SK-N-SH (cell line): ENCODE results near the gene SMIM24. TPM values are rescaled to one million over a fixed set of nuclear protein-coding genes. Genes with fewer than 3 reads are reported as not detected.

ENCODE experiments used
- CTCF ChIA-PET: fragments of 300-600, 350-600 bp; formaldehyde crosslinking; extraction: SDS; loops from one replicate; lab custom pipeline; 2021; lab: Yijun Ruan, JAX
- POLR2A ChIA-PET: fragments of 350-600 bp; sonication (Branson Sonifier 250); formaldehyde crosslinking; extraction: SDS; loops from one replicate; lab custom pipeline; 2020; ENCODE audit warnings: antibody characterized with exemption, inconsistent platforms; lab: Yijun Ruan, JAX
- DNase-seq: peaks from one replicate; pipeline ENCODE4 v3.0.0; 2012
- H2AFZ ChIP-seq: fragments of 200-600 bp; sonication (generic); 2 replicates; pipeline ENCODE4 v1.8.1; 2016; ENCODE audit warnings: antibody characterized with exemption, mild to moderate bottlenecking, low read depth
- H3F3A ChIP-seq: fragments of 200-600 bp; sonication (generic); replicated peaks from 2 replicates; pipeline ENCODE3; 2016; ENCODE audit warnings: antibody characterized with exemption, mild to moderate bottlenecking; ENCODE audit not compliant: insufficient read depth
- H3K27ac ChIP-seq, 2 experiments: fragments of 200-500 bp in 1 of 2; fragments of 200-600 bp in 1 of 2; sonication (Bioruptor generic) in 1 of 2; sonication (generic), shearing (Covaris generic) in 1 of 2; 2 replicates each; pipeline versions ENCODE4 v1.5.1 to v1.6.1; 2014 to 2016; ENCODE audit warnings: low read depth in 2 of 2, inconsistent platforms in 1 of 2, low read length in 1 of 2, mild to moderate bottlenecking in 1 of 2, mixed read lengths in 1 of 2
- H3K27me3 ChIP-seq: fragments of 200-600 bp; sonication (generic), shearing (Covaris generic); 2 replicates; pipeline ENCODE4 v1.6.1; 2016; ENCODE audit warnings: mixed run types; ENCODE audit not compliant: insufficient read depth
- H3K36me3 ChIP-seq, 2 experiments: fragments of 200-500 bp in 1 of 2; fragments of 200-600 bp in 1 of 2; sonication (Bioruptor generic) in 1 of 2; sonication (generic) in 1 of 2; replicated peaks in 1 of 2; 2 replicates each; pipeline versions ENCODE3 to v1.5.1; 2014 to 2016; ENCODE audit warnings: low read length in 1 of 2, mild to moderate bottlenecking in 1 of 2; ENCODE audit not compliant: insufficient read depth in 2 of 2, control insufficient read depth in 1 of 2
- H3K4me1 ChIP-seq, 2 experiments: fragments of 200-500 bp in 1 of 2; fragments of 200-600 bp in 1 of 2; sonication (Bioruptor generic) in 1 of 2; sonication (generic), shearing (Covaris generic) in 1 of 2; 2 replicates each; pipeline versions ENCODE4 v1.5.1 to v1.6.1; 2014 to 2016; ENCODE audit warnings: low read depth in 1 of 2, low read length in 1 of 2, mixed run types in 1 of 2; ENCODE audit not compliant: insufficient read depth in 2 of 2, control insufficient read depth in 1 of 2
- H3K4me2 ChIP-seq: fragments of 200-600 bp; sonication (generic), shearing (Covaris generic); 2 replicates; pipeline ENCODE4 v1.6.1; 2017; ENCODE audit warnings: mixed run types
- H3K4me3 ChIP-seq, 2 experiments: fragments of 200-500 bp in 1 of 2; fragments of 200-600 bp in 1 of 2; sonication (Bioruptor generic) in 1 of 2; sonication (generic), shearing (Covaris generic) in 1 of 2; 2 replicates each; pipeline versions ENCODE4 v1.5.1 to v1.8.1; 2014 to 2016; ENCODE audit warnings: low read depth in 2 of 2, inconsistent platforms in 1 of 2, low read length in 1 of 2, mild to moderate bottlenecking in 1 of 2, mixed read lengths in 1 of 2, moderate library complexity in 1 of 2
- H3K79me2 ChIP-seq: fragments of 200-600 bp; sonication (generic); 2 replicates; pipeline ENCODE4 v1.8.1; 2017; ENCODE audit warnings: mild to moderate bottlenecking; ENCODE audit not compliant: insufficient read depth
- H3K9ac ChIP-seq: fragments of 200-600 bp; sonication (generic); 2 replicates; pipeline ENCODE4 v1.6.1; 2017; ENCODE audit warnings: mixed run types
- H3K9me2 ChIP-seq: fragments of 200-600 bp; sonication (generic); 2 replicates; pipeline ENCODE4 v1.6.1; 2017; ENCODE audit warnings: mixed run types
- H3K9me3 ChIP-seq: fragments of 200-600 bp; sonication (generic); 2 replicates; pipeline ENCODE4 v1.6.1; 2017; ENCODE audit warnings: mixed run types, mild to moderate bottlenecking, moderate library complexity
- H4K20me1 ChIP-seq: fragments of 200-600 bp; sonication (generic); 2 replicates; pipeline ENCODE4 v1.6.1; 2017; ENCODE audit warnings: mild to moderate bottlenecking, mixed run types; ENCODE audit not compliant: insufficient read depth
- CHD2 ChIP-seq: fragments of 150-350 bp; IDR thresholded peaks from 2 replicates; pipeline ENCODE4 v1.6.1; 2018; ENCODE audit warnings: low read length; ENCODE audit not compliant: partially characterized antibody
- CTCF ChIP-seq: fragments of 200-600 bp; sonication (generic); IDR thresholded peaks from 2 replicates; pipeline ENCODE4 v1.6.1; 2017; ENCODE audit warnings: antibody characterized with exemption, mild to moderate bottlenecking, moderate library complexity
- FOSL2 ChIP-seq: IDR thresholded peaks from 2 replicates; pipeline ENCODE4 v1.4.0; 2012; ENCODE audit warnings: low read depth, mild to moderate bottlenecking, moderate library complexity, borderline replicate concordance
- FOXM1 ChIP-seq: IDR thresholded peaks from 2 replicates; pipeline ENCODE4 v1.4.0; 2012; ENCODE audit warnings: low read depth, mild to moderate bottlenecking
- GATA2 ChIP-seq: sonication (generic); formaldehyde crosslinking; IDR thresholded peaks from 2 replicates; pipeline ENCODE4 v1.5.0; 2020; ENCODE audit warnings: mild to moderate bottlenecking, missing genetic modification reagents
- JUND ChIP-seq: IDR thresholded peaks from 2 replicates; pipeline ENCODE4 v1.4.0; 2012
- MEF2A ChIP-seq: IDR thresholded peaks from 2 replicates; pipeline ENCODE4 v1.4.0; 2012; ENCODE audit warnings: low read depth, borderline replicate concordance
- NRF1 ChIP-seq: IDR thresholded peaks from 2 replicates; pipeline ENCODE4 v1.6.1; 2012; ENCODE audit warnings: low read depth, mild to moderate bottlenecking, low read length
- PBX3 ChIP-seq: IDR thresholded peaks from 2 replicates; pipeline ENCODE4; 2012
- POLR2AphosphoS5 ChIP-seq: IDR thresholded peaks from 2 replicates; pipeline ENCODE4 v1.6.1; 2012; ENCODE audit warnings: low read depth, low read length
- RCOR1 ChIP-seq: fragments of 150-350 bp; IDR thresholded peaks from 2 replicates; pipeline ENCODE4 v1.6.1; 2017; ENCODE audit warnings: antibody characterized with exemption, low read length
- REST ChIP-seq: IDR thresholded peaks from 2 replicates; pipeline ENCODE4 v1.6.1; 2012; ENCODE audit warnings: mild to moderate bottlenecking, low read depth, low read length, moderate library complexity
- RFX5 ChIP-seq: IDR thresholded peaks from 2 replicates; pipeline ENCODE4 v1.6.1; 2012; ENCODE audit warnings: mild to moderate bottlenecking, improper control_type of control experiment, low read length
- RXRA ChIP-seq: IDR thresholded peaks from 2 replicates; pipeline ENCODE4 v1.4.0; 2012; ENCODE audit warnings: low read depth, mild to moderate bottlenecking, borderline replicate concordance
- SIN3A ChIP-seq: IDR thresholded peaks from 2 replicates; pipeline ENCODE4 v1.6.1; 2012; ENCODE audit warnings: low read depth, mild to moderate bottlenecking, low read length, moderate library complexity, borderline replicate concordance
- SMC3 ChIP-seq: IDR thresholded peaks from 2 replicates; pipeline ENCODE4 v1.6.1; 2012; ENCODE audit warnings: low read depth, low read length, improper control_type of control experiment
- USF1 ChIP-seq: IDR thresholded peaks from 2 replicates; pipeline ENCODE4 v1.4.0; 2012; ENCODE audit warnings: low read depth, borderline replicate concordance
- USF2 ChIP-seq: fragments of 150-350 bp; IDR thresholded peaks from 2 replicates; pipeline ENCODE4 v1.6.1; 2017; ENCODE audit warnings: antibody characterized with exemption, low read length, low read depth, borderline replicate concordance
- YY1 ChIP-seq: IDR thresholded peaks from 2 replicates; pipeline ENCODE4 v1.4.0; 2012; ENCODE audit warnings: low read depth, mild to moderate bottlenecking
- WGBS: methylation state at CpG from one replicate; pipeline ENCODE4 v1.1.6; 2017; ENCODE audit warnings: low lambda C conversion rate; 5-methylcytosine and 5-hydroxymethylcytosine counted together
- polyA plus RNA-seq, 3 experiments: library from polyadenylated mRNA; depleted of rRNA; stranded (reverse); fragments of >200 nt; gene quantifications; 2 replicates each; pipeline ENCODE4 v1.2.3, GENCODE V29; 2012

Gene SMIM24
- polyA plus RNA-seq, 1 of the 3 experiments (the other 2 are of a cell fraction): 0.12 TPM

- H2AFZ ChIP-seq: no peak overlapping the region
- WGBS: 98% methylated on average over 9 of the region's 14 CpGs
- no peaks in the 10 kb centered on the region for H3K9me3 ChIP-seq
- no peaks in the 10 kb centered on the region for H3F3A ChIP-seq
- H3K79me2 ChIP-seq: peaks cover 14% of the 10 kb centered on the region; the same call in 1 of the 2 replicates
- TF ChIP-seq GATA2 (no peak), POLR2AphosphoS5 (no peak), FOSL2 (no peak), PBX3 (no peak), MEF2A (no peak), RCOR1 (no peak), RFX5 (no peak), REST (no peak), CTCF (no peak), RXRA (no peak)
- DNase-seq: no peak
- no peaks in the 10 kb centered on the region for H4K20me1 ChIP-seq
- peaks cover 8 to 28% of the 10 kb centered on the region in 2 experiments for H3K36me3 ChIP-seq
- H3K4me3 ChIP-seq: no peak overlapping the region
- no peak overlapping the region for H3K9ac ChIP-seq
- no peaks in the 10 kb centered on the region for H3K4me1 ChIP-seq
- H3K9me2 ChIP-seq: no peaks in the 10 kb centered on the region
- ChIA-PET CTCF (interaction anchor here (1.3 to 1.6 kb wide), 2 partner anchors 10 to 64 kb away, joined by 3 to 7 read pairs; partner anchors contain the start of gene SMIM44), POLR2A (no interaction called here)
- no peaks in the 10 kb centered on the region for H3K27me3 ChIP-seq
- H3K27ac ChIP-seq: no peak overlapping the region
- no peak overlapping the region for H3K4me2 ChIP-seq
Measured at GRCh38 chr19:3493651-3494050, 13.3 kb upstream of the SMIM24 start.

- Histone ChIP-seq H3K36me3 (peaks cover 8 to 28% of the 10 kb centered on the region in 2 experiments), H3F3A (no peaks in the 10 kb centered on the region), H4K20me1 (no peaks in the 10 kb centered on the region), H3K27me3 (no peaks in the 10 kb centered on the region), H3K27ac (no peak overlapping the region), H3K4me2 (no peak overlapping the region), H3K4me1 (no peaks in the 10 kb centered on the region), H3K4me3 (no peak overlapping the region), H3K9ac (no peak overlapping the region), H2AFZ (no peak overlapping the region), H3K9me3 (no peaks in the 10 kb centered on the region), H3K9me2 (no peaks in the 10 kb centered on the region), H3K79me2 (peaks cover 7% of the 10 kb centered on the region; the same call in 1 of the 2 replicates)
- ChIA-PET CTCF (interaction anchor here (0.9 to 1.3 kb wide), 2 partner anchors 20 to 63 kb away, joined by 3 read pairs; no protein-coding TSS in a partner anchor), POLR2A (no interaction called here)
- DNase-seq: no peak
- 95% methylated on average over 16 of the region's 16 CpGs for WGBS
- no peak for TF ChIP-seq NRF1
- TF ChIP-seq RXRA: no peak
- TF ChIP-seq JUND: no peak
- TF ChIP-seq USF2: no peak
- no peak for TF ChIP-seq SIN3A
- TF ChIP-seq USF1: no peak
- TF ChIP-seq SMC3: no peak
- no peak for TF ChIP-seq FOXM1
- no peak for TF ChIP-seq CHD2
- no peak for TF ChIP-seq YY1
- TF ChIP-seq RCOR1: no peak
Measured at GRCh38 chr19:3492919-3493318, 12.6 kb upstream of the SMIM24 start.
